ENCODE measurements around the gene NOB1. TPM values are rescaled to one million over a fixed set of nuclear protein-coding genes. Genes with fewer than 3 reads are reported as not detected.

Gene NOB1
- total RNA-seq, 4 donors from 2014 or later: 37.4 to 50.3 (median 39.4) TPM

GRCh38 chr16:69701452-69701851, 53.3 kb downstream of the NOB1 start:
- ATAC-seq (ENCODE audit: low FRiP score): no peak
- no peak for DNase-seq (ENCODE audit: low spot score)
- TF ChIP-seq, protein P1, sequence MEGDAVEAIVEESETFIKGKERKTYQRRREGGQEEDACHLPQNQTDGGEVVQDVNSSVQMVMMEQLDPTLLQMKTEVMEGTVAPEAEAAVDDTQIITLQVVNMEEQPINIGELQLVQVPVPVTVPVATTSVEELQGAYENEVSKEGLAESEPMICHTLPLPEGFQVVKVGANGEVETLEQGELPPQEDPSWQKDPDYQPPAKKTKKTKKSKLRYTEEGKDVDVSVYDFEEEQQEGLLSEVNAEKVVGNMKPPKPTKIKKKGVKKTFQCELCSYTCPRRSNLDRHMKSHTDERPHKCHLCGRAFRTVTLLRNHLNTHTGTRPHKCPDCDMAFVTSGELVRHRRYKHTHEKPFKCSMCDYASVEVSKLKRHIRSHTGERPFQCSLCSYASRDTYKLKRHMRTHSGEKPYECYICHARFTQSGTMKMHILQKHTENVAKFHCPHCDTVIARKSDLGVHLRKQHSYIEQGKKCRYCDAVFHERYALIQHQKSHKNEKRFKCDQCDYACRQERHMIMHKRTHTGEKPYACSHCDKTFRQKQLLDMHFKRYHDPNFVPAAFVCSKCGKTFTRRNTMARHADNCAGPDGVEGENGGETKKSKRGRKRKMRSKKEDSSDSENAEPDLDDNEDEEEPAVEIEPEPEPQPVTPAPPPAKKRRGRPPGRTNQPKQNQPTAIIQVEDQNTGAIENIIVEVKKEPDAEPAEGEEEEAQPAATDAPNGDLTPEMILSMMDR (IDR thresholded peaks at IDR 0.05): no peak

DNA sequence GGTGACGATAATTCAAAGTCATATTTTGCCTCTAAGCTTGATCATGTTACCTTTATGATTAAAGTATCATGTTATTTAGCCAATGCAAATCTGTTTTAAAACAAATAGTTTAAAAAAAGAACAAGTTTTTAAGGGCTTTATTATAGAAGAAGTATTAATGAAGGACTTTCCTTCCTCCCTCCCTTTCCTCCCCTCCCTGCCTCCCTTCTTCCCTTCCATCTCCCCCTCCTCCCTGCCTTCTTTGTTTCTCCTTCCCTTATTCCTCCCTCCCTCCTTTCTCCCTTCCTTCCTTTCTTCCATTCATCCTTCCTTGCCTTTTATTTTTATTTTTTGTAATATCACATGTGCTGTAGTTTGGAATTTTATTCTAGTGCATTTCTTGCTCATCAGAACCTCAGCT, 54.8 kb downstream of the NOB1 start:
- no peak for ATAC-seq (ENCODE audit: low FRiP score)
- TF ChIP-seq, protein P1 (IDR thresholded peaks at IDR 0.05): no peak

GRCh38 chr16:69698404-69698803, 56.3 kb downstream of the NOB1 start:
- DNase-seq (ENCODE audit: low spot score) (no peak), ATAC-seq (ENCODE audit: low FRiP score) (no peak)
- TF ChIP-seq, protein P1 (IDR thresholded peaks at IDR 0.05): no peak

More for the DNA sequence above, 54.8 kb downstream of the NOB1 start:
- DNase-seq (ENCODE audit: low spot score): no peak

DNA sequence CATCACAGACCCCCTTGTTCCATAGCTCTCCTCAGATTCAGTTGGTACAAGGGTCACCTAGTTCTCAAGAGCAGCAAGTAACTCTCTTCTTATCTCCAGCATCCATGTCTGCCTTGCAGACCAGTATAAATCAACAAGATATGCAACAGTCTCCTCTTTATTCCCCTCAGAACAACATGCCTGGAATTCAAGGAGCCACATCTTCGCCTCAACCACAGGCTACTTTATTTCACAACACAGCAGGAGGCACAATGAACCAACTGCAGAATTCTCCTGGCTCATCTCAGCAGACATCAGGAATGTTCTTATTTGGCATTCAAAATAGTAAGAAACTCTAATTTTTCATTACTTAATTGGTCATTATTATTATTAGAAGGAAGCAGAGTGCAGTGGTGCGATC, 60.8 kb downstream of the NOB1 start:
- TF ChIP-seq, protein P1 (IDR thresholded peaks at IDR 0.05): no peak
- ATAC-seq (ENCODE audit: low FRiP score): no peak
- no peak for DNase-seq (ENCODE audit: low spot score)

GRCh38 chr16:69691980-69692911, 62.5 kb downstream of the NOB1 start:
- DNase-seq (ENCODE audit: low spot score) (no peak), ATAC-seq (ENCODE audit: low FRiP score) (peak; percentile 70)
- TF ChIP-seq, protein P1 (IDR thresholded peaks at IDR 0.05): no peak

Small RNA genes lying within 50 kb of the gene (small RNA-seq; reads per million reads assigned to genes)
- gene RF00091: not detected

Other genes with a start within 250 kb of the NOB1 start
- 10 to 100 TPM; 43.5 to 59.3 (median 50.8) TPM for gene NFAT5, start 189.0 kb downstream of the NOB1 start, total RNA-seq
- gene NQO1, start 28.4 kb downstream of the NOB1 start, total RNA-seq: 100 to 1,000 TPM; 150 to 377 (median 226) TPM
- gene WWP2, start 7.4 kb upstream of the NOB1 start, total RNA-seq: 10 to 100 TPM; 24.8 to 43.0 (median 30.1) TPM
- 1 to 10 TPM in 2 of 4 donors, under 1 TPM in 2; 0.48 to 2.7 (median 1.4) TPM for gene CLEC18A, start 196.4 kb upstream of the NOB1 start, total RNA-seq

All from omental fat pad (tissue), 4 donors.